ENCODE results near the gene OR10A2.

The OR10A2 gene

DNA sequence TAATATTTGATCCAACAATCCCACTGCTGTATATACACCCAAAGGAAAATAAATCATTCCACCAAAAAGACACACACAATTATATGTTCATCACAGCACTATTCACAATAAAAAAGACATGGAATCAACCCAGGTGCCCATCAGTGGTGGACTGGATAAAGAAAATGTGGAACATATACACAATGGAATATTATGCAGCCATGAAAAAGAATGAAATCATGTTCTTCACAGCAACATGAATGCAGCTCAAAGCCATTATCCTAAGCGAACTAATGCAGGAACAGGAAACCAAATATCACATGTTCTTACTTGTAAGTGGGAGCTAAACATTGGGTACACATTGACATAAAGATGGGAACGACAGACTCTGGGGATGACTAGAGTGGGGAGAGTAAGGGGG lies 56.8 kb downstream of the OR10A2 start:
- H3K4me3 ChIP-seq (ENCODE audit: low read depth, low read length): no peak overlapping the region
- TF ChIP-seq, protein P1, sequence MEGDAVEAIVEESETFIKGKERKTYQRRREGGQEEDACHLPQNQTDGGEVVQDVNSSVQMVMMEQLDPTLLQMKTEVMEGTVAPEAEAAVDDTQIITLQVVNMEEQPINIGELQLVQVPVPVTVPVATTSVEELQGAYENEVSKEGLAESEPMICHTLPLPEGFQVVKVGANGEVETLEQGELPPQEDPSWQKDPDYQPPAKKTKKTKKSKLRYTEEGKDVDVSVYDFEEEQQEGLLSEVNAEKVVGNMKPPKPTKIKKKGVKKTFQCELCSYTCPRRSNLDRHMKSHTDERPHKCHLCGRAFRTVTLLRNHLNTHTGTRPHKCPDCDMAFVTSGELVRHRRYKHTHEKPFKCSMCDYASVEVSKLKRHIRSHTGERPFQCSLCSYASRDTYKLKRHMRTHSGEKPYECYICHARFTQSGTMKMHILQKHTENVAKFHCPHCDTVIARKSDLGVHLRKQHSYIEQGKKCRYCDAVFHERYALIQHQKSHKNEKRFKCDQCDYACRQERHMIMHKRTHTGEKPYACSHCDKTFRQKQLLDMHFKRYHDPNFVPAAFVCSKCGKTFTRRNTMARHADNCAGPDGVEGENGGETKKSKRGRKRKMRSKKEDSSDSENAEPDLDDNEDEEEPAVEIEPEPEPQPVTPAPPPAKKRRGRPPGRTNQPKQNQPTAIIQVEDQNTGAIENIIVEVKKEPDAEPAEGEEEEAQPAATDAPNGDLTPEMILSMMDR (IDR thresholded peaks at IDR 0.05; ENCODE audit: low read depth, low read length): no peak
- in situ Hi-C loops (cut with HindIII; ENCODE audit: low sequenced_read_pairs): no loop called here
- DNase-seq (ENCODE audit: low read depth, low spot score): no peak

DNA sequence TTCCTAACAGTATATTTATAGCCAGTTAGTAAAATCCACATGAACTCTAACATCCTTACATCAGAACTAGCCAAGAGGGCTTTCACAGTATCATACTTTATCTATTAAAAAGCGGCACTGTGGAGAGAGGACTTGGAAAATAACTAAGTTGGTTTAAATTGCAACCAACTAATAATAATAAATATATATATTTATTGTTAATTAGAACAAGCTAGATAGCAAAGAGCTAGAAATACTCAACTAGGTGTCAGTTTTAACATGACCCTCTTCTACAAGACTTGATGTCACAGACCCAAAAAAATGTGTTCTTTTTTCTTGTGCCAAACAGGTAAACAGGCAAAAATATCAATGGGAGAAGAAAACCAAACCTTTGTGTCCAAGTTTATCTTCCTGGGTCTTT lies 57.8 kb downstream of the OR10A2 start, which contains the start of gene OR2D3:
TSS of gene OR2D3 (plus strand) at position 301 of the 400 bp plus-strand sequence. CDS start at position 301, 0 bp downstream.
- in situ Hi-C loops (cut with HindIII; ENCODE audit: low sequenced_read_pairs): no loop called here
- DNase-seq (ENCODE audit: low read depth, low spot score): no peak
- TF ChIP-seq, protein P1 (IDR thresholded peaks at IDR 0.05; ENCODE audit: low read depth, low read length): no peak
- H3K4me3 ChIP-seq (ENCODE audit: low read depth, low read length): no peak within 1 kb of the TSS
